Neural cell (in vitro differentiated cells): ENCODE measurements around the gene CFAP299.

Experiments
- CTCF ChIP-seq: fragments of 450-650 bp; IDR thresholded peaks from 2 replicates; pipeline ENCODE4 v1.5.1; 2014; ENCODE audit warnings: antibody characterized with exemption, mild to moderate bottlenecking, moderate library complexity; ENCODE audit not compliant: poor library complexity, severe bottlenecking
- EZH2 ChIP-seq: fragments of 200-600, 300-800 bp; shearing (Covaris generic), sonication (generic); IDR thresholded peaks from 2 replicates; pipeline ENCODE4 v1.6.1; 2014; ENCODE audit warnings: antibody characterized with exemption, low read length, borderline replicate concordance, mild to moderate bottlenecking; ENCODE audit not compliant: insufficient read depth, poor library complexity, severe bottlenecking
- RAD21 ChIP-seq: fragments of 450-650 bp; conservative IDR thresholded peaks from 2 replicates; pipeline ENCODE4 v1.6.1; 2014; ENCODE audit warnings: antibody characterized with exemption, mild to moderate bottlenecking, moderate library complexity
- SMC3 ChIP-seq: fragments of 450-650 bp; conservative IDR thresholded peaks from 2 replicates; pipeline ENCODE4 v1.6.1; 2014; ENCODE audit warnings: antibody characterized with exemption, mild to moderate bottlenecking, moderate library complexity; ENCODE audit not compliant: poor library complexity

- TF ChIP-seq CTCF = no peak
- TF ChIP-seq SMC3 = no peak
- no peak for TF ChIP-seq EZH2
- no peak for TF ChIP-seq RAD21
These were observed 117.2 kb downstream of the CFAP299 start for GRCh38 chr4:80452768-80453167.
